Right ventricle myocardium inferior (tissue), 1 donor: ENCODE results near the gene CCDC7. TPM values are rescaled to one million over a fixed set of nuclear protein-coding genes. Genes with fewer than 3 reads are reported as not detected.
"Not testable (repeated sequence)": the region's sequence is repeated elsewhere in the genome, so short reads cannot be mapped to it uniquely, and the experiment has no call there.

Experiments used
- ATAC-seq: fragments of 200-7000 bp; cut with Tn5 transposase; one replicate; pipeline ENCODE4 v1.9.1; 2020; ENCODE audit warnings: mild to moderate bottlenecking, moderate library complexity
- DNase-seq: peaks from one replicate; pipeline ENCODE4 v3.0.0; 2021; ENCODE audit errors: missing footprints
- intact Hi-C: fragments of 100-400 bp; cut with DNase I; formaldehyde crosslinking; loops from one replicate; pipeline ENCODE4 v1.11.0; 2022
- total RNA-seq: library from RNA; stranded (reverse); fragmentation: NEBNext Ultra II Directional; extraction: Animal tissue kit (Norgen Biotek cat#: 25700); gene quantifications from one replicate; pipeline ENCODE4 v1.2.1, GENCODE V29; 2021
- donor health status: DM: no; HTN: yes; CAD: no; lungs with severe emphysema.

CCDC7 gene
- total RNA-seq, 1 donor from 2014 or later, result 22.2 TPM

- intact Hi-C loops, result no loop called here
- DNase-seq (no peak), ATAC-seq (no peak)
Observed at GRCh38 chr10:32893916-32894664, 448.1 kb downstream of the CCDC7 start.

GRCh38 chr10:32895200-32895968 is 449.4 kb downstream of the CCDC7 start:
- ATAC-seq, intact Hi-C loops, DNase-seq: not testable (repeated sequence)

GRCh38 chr10:32901815-32902214 is 455.9 kb downstream of the CCDC7 start:
- ATAC-seq (no peak), DNase-seq (no peak)
- intact Hi-C loops, result loop anchor here (5.0 kb wide), 1 partner anchor 35 kb away; no protein-coding TSS in a partner anchor

GRCh38 chr10:32905466-32905865 is 459.5 kb downstream of the CCDC7 start:
- no peak for ATAC-seq
- intact Hi-C loops, result no loop called here

GRCh38 chr10:32906595-32906994 is 460.7 kb downstream of the CCDC7 start:
- DNase-seq (no peak), ATAC-seq (no peak)
- intact Hi-C loops, result no loop called here

More at GRCh38 chr10:32905466-32905865, 459.5 kb downstream of the CCDC7 start:
- no peak for DNase-seq

GRCh38 chr10:32909456-32909855 is 463.5 kb downstream of the CCDC7 start:
- no peak for DNase-seq
- intact Hi-C loops, result no loop called here
- ATAC-seq, result no peak

GRCh38 chr10:32909970-32910369 is 464.0 kb downstream of the CCDC7 start:
- intact Hi-C loops, ATAC-seq, DNase-seq: not testable (repeated sequence)

- DNase-seq, result no peak
- intact Hi-C loops, result no loop called here
- ATAC-seq, result no peak
Observed at GRCh38 chr10:32911285-32912016, 465.5 kb downstream of the CCDC7 start.

GRCh38 chr10:32917817-32918216 is 471.9 kb downstream of the CCDC7 start:
- intact Hi-C loops, ATAC-seq: not testable (repeated sequence)

GRCh38 chr10:32922170-32922569 is 476.2 kb downstream of the CCDC7 start:
- DNase-seq (no peak), ATAC-seq (no peak)
- intact Hi-C loops, result no loop called here

More at GRCh38 chr10:32917817-32918216, 471.9 kb downstream of the CCDC7 start:
- not testable (repeated sequence) for DNase-seq

GRCh38 chr10:32923134-32923533 is 477.2 kb downstream of the CCDC7 start:
- intact Hi-C loops, result no loop called here
- no peak for DNase-seq
- no peak for ATAC-seq

- intact Hi-C loops, result no loop called here
- ATAC-seq, result no peak
Observed at GRCh38 chr10:32923849-32924248, 477.9 kb downstream of the CCDC7 start.

More at GRCh38 chr10:32923849-32924248, 477.9 kb downstream of the CCDC7 start:
- DNase-seq, result no peak

Other genes with a start within 250 kb of the CCDC7 start
- gene EPC1, start 99.0 kb upstream of the CCDC7 start, total RNA-seq, result 18.0 TPM